Measurements from ENCODE around the gene AVPR2.

Gene AVPR2

DNA sequence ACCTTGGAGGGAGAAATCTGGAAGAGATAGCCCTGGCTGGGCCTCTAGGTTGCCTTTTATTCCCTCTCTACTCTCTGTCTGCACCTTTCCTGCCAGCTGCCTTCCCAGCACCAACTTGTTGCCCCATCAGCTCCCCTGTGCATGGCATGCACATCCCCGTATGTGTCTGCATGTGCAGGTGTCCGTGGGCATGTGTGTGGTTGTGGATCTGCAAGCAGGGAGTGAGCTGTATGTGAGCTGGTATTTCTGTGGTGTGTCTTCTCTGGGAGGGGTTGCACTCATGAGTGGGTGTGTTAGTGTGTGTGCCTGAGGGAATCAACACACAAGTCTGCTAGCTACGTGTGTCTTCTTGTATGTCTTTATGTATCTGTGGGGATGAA, 28.4 kb upstream of the AVPR2 start:
- no peak for DNase-seq (ENCODE audit: low read depth)
- no peak overlapping the region for H3K4me3 ChIP-seq (ENCODE audit: low read depth, low read length)
- TF ChIP-seq, protein P1, sequence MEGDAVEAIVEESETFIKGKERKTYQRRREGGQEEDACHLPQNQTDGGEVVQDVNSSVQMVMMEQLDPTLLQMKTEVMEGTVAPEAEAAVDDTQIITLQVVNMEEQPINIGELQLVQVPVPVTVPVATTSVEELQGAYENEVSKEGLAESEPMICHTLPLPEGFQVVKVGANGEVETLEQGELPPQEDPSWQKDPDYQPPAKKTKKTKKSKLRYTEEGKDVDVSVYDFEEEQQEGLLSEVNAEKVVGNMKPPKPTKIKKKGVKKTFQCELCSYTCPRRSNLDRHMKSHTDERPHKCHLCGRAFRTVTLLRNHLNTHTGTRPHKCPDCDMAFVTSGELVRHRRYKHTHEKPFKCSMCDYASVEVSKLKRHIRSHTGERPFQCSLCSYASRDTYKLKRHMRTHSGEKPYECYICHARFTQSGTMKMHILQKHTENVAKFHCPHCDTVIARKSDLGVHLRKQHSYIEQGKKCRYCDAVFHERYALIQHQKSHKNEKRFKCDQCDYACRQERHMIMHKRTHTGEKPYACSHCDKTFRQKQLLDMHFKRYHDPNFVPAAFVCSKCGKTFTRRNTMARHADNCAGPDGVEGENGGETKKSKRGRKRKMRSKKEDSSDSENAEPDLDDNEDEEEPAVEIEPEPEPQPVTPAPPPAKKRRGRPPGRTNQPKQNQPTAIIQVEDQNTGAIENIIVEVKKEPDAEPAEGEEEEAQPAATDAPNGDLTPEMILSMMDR (IDR thresholded peaks at IDR 0.05; ENCODE audit: low read depth, low read length, missing control alignments): no peak
- in situ Hi-C loops (cut with HindIII; ENCODE audit: low sequenced_read_pairs): no loop called here

DNA sequence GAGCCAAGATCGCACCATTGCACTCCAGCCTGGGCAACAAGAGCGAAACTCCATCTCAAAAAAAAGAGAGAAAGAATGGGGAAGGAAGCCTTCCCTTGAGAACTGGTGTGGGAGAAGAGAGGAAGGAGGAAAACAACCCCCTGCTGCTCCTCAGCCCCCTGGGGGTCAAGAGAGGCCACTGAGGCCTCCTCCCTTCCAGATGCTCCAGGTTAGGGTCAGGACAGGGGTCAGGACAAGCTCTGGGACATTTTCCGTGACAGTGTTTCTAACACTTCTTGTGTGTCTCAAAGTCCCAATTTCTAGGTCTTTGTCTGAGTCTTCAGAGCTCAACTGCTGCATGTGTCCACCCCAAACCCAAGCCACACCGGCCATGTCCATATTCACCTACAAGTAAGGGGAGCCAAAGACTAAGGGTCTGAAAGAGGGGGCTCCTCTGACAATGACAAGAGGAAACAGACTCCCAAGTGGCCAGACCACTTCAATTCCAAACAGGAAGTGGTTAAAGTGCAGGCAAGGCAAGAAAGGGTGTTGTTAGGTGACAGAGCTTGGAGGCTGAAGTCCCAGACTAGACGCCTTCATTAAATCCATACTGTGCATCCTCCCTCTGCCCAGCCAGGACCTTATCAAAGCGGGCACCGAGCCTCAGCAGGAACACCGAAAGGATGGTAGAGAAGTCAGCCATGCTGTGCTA, 26.8 kb upstream of the AVPR2 start:
- in situ Hi-C loops (cut with HindIII; ENCODE audit: low sequenced_read_pairs): no loop called here
- no peak for DNase-seq (ENCODE audit: low read depth)
- H3K4me3 ChIP-seq (ENCODE audit: low read depth, low read length): no peak overlapping the region
- TF ChIP-seq, protein P1 (IDR thresholded peaks at IDR 0.05; ENCODE audit: low read depth, low read length, missing control alignments): no peak

DNA sequence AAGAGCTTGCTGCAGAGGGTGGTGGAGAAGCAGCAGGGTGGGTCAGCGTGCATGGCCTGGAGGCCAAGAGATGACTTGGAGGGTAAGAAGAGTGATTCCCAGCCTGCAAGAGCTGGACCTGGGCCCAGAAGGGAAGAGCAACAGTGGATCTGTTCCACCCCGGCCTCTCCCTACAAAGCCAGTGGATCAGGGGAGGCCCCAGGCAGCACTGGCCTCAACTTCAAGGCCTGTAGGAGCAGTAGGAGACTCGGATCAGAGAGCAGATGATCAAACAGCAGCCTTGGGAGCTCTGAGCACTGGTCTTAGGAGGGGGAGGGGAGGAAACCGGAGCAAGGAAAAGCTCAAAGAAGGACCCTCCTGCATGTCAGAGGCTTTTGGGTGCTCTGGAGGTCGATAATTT, 26.1 kb upstream of the AVPR2 start:
- in situ Hi-C loops (cut with HindIII; ENCODE audit: low sequenced_read_pairs): no loop called here
- DNase-seq (ENCODE audit: low read depth): no peak
- H3K4me3 ChIP-seq (ENCODE audit: low read depth, low read length): no peak overlapping the region
- TF ChIP-seq, protein P1 (IDR thresholded peaks at IDR 0.05; ENCODE audit: low read depth, low read length, missing control alignments): no peak

DNA sequence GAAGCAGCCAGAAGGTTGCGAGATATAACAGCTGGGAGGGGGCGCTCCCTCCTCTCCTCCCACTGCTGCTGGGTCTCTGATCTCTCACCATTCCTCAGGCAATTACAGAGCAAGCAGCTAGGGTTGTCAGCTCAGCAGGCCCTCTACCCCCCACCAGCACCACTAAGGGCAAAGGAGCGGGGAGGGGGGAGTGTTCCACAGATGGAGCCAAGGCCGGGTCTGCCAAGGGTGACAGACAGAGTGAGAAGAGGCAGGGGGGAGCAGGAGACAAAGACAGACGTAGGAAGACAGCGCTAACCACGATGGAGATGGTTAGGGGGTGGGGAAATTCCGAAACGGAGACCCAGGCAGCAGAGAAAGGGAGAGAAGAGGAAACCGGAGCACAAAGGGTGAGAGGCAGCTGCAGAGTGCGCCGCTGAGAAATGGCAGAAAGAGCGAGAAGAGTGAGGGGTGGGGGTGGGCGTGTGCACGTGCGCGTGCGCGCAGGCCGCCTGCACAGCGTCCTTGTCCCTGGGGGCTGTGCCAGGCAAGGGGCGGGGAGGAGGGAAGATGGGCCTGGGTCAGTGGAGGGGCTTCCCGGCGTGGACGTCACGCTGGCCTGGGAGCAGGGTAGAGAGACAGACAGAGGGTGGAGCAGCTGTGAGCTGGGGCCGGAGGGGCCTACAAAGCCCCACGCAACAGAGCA, 25.4 kb upstream of the AVPR2 start:
- in situ Hi-C loops (cut with HindIII; ENCODE audit: low sequenced_read_pairs): no loop called here
- no peak for DNase-seq (ENCODE audit: low read depth)
- TF ChIP-seq, protein P1 (IDR thresholded peaks at IDR 0.05; ENCODE audit: low read depth, low read length, missing control alignments): no peak
- H3K4me3 ChIP-seq (ENCODE audit: low read depth, low read length): no peak overlapping the region

DNA sequence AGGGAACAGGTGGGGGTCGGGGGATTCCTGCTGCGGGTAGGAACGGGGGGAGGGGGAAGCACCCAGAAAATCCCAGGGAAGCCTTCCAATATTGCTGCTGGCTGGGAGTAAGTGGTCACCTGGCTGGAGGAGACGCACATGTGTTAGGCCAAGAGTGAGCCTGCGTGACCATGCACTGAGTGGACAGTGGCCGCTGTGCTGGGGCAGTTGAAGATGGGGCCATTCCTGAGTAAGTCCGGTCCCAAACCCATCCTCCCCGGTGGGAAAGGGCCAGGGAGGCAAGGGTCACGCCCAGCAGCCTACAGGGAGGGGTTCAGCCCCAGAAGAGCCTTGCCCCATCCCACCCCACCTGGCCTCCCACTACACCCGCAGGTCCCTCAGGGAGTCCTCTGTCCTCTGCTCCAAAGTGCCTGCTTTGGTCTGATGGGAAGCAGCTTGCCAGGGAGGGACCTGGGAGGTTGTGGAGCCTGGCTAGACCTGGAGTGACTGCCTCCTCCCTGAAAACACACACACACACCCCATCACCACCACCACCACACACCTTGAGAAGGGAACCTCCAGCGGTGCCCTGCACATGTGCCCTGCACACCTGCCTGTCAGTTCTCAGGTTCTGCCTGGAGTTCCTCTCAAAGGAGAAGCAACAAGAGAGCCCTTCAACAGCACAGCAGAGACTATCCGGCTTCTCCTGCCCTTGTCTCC, 24.6 kb upstream of the AVPR2 start:
- DNase-seq (ENCODE audit: low read depth): no peak
- TF ChIP-seq, protein P1 (IDR thresholded peaks at IDR 0.05; ENCODE audit: low read depth, low read length, missing control alignments): no peak
- H3K4me3 ChIP-seq (ENCODE audit: low read depth, low read length): no peak overlapping the region
- in situ Hi-C loops (cut with HindIII; ENCODE audit: low sequenced_read_pairs): no loop called here

DNA sequence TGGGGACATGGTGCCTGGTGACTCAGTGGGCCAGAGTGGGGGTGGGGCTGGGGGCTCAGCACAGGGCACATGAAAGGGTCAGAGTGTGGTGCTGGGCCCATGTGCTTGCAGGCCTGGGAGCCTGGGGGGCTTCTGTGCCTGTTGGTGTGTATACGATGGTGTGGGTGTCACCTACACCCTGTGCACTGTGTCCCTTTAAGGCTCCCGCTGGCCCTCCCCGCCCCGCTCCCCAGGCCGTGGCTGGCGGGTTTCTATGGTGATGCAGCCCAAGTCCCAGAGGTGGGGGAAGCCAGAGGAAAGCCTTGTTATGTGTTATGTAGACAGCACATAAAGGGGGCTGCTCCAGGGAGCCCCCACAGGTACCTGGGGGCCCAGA, 24.0 kb upstream of the AVPR2 start:
- no peak for DNase-seq (ENCODE audit: low read depth)
- TF ChIP-seq, protein P1 (IDR thresholded peaks at IDR 0.05; ENCODE audit: low read depth, low read length, missing control alignments): no peak
- in situ Hi-C loops (cut with HindIII; ENCODE audit: low sequenced_read_pairs): no loop called here
- H3K4me3 ChIP-seq (ENCODE audit: low read depth, low read length): no peak overlapping the region
